HCT116 (cell line): Measurements from ENCODE around the gene WDR26. TPM values are rescaled to one million over a fixed set of nuclear protein-coding genes. Genes with fewer than 3 reads are reported as not detected.

Experiments
- ATAC-seq: fragments of 200-7000 bp; cut with Tn5 transposase; 2 replicates; pipeline ENCODE4 v1.9.1; 2020; ENCODE audit warnings: mild to moderate bottlenecking, moderate library complexity
- BruUV-seq: library from RNA; stranded (reverse); fragments of 400-500 nt; replicated peaks from 2 replicates; lab custom pipeline; 2021; lab: Mats Ljungman, UMichigan
- CTCF ChIA-PET: fragments of 300-600 bp; sonication (Branson Sonifier 250); formaldehyde crosslinking; loops from one replicate; lab custom pipeline; 2021; ENCODE audit warnings: antibody characterized with exemption; lab: Charles Lee
- POLR2A ChIA-PET: fragments of 300-600, 350-600 bp; sonication (Branson Sonifier 250); formaldehyde crosslinking; loops from one replicate; lab custom pipeline; 2021; ENCODE audit warnings: antibody characterized with exemption; lab: Charles Lee
- RAD21 ChIA-PET, 2 experiments: fragments of 300-600 bp; sonication (Branson Sonifier 250); formaldehyde crosslinking; loops; one replicate each; lab custom pipeline; 2023; ENCODE audit warnings: low total read pairs in 2 of 2; ENCODE audit not compliant: uncharacterized antibody in 2 of 2, unreplicated experiment in 2 of 2, low non-redundant PET in 1 of 2; lab: Charles Lee
- DNase-seq: peaks from one replicate; pipeline ENCODE4 v3.0.0-alpha.2; 2010; ENCODE audit warnings: low read depth, low spot score
- H2AFZ ChIP-seq: fragments of 200-600 bp; shearing (Covaris generic), sonication (generic); 2 replicates; pipeline ENCODE4 v1.6.1; 2017; ENCODE audit warnings: low read depth, mixed run types, mixed read lengths, antibody characterized with exemption, low read length; ENCODE audit not compliant: poor library complexity, severe bottlenecking
- H3K27ac ChIP-seq: 2 replicates; pipeline ENCODE4 v1.5.1; 2012; ENCODE audit warnings: low read depth, low read length
- H3K27me3 ChIP-seq: fragments of 200-600 bp; sonication (generic); 2 replicates; pipeline ENCODE4 v1.6.1; 2016; ENCODE audit warnings: mixed run types, low read length, mixed read lengths; ENCODE audit not compliant: insufficient read depth
- H3K36me3 ChIP-seq, 2 experiments: fragments of 200-500 bp in 1 of 2; fragments of 200-600 bp in 1 of 2; sonication (Bioruptor generic) in 1 of 2; sonication (generic) in 1 of 2; 2 replicates each; pipeline versions ENCODE4 v1.5.1 to v1.6.1; 2014 to 2016; ENCODE audit warnings: low read length in 2 of 2, inconsistent platforms in 1 of 2, mixed read lengths in 1 of 2, mixed run types in 1 of 2; ENCODE audit not compliant: insufficient read depth in 2 of 2, control insufficient read depth in 1 of 2
- H3K4me1 ChIP-seq, 2 experiments: fragments of 200-600 bp in 1 of 2; sonication (generic) in 1 of 2; 2 replicates each; pipeline versions ENCODE4 v1.5.1 to v1.6.1; 2012 to 2017; ENCODE audit warnings: low read length in 2 of 2, inconsistent platforms in 1 of 2, mild to moderate bottlenecking in 1 of 2, mixed read lengths in 1 of 2, mixed run types in 1 of 2, moderate library complexity in 1 of 2; ENCODE audit not compliant: insufficient read depth in 2 of 2, control insufficient read depth in 1 of 2
- H3K4me2 ChIP-seq: fragments of 200-600 bp; sonication (generic); 2 replicates; pipeline ENCODE4 v1.6.1; 2017; ENCODE audit warnings: mixed run types, low read length, mixed read lengths
- H3K4me3 ChIP-seq, 2 experiments: fragments of 200-600 bp in 1 of 2; sonication (generic) in 1 of 2; replicated peaks in 1 of 2; 2 replicates each; pipeline ENCODE4 v1.5.1; 2011 to 2016; ENCODE audit warnings: low read length in 2 of 2, control low read depth in 1 of 2, low read depth in 1 of 2, mild to moderate bottlenecking in 1 of 2, mixed read lengths in 1 of 2, mixed run types in 1 of 2
- H3K79me2 ChIP-seq: fragments of 200-600 bp; sonication (generic); 2 replicates; pipeline ENCODE4 v1.6.1; 2017; ENCODE audit warnings: mild to moderate bottlenecking, mixed run types, low read length, moderate library complexity, mixed read lengths; ENCODE audit not compliant: insufficient read depth
- H3K9ac ChIP-seq: fragments of 200-600 bp; sonication (generic); 2 replicates; pipeline ENCODE4 v1.6.1; 2016; ENCODE audit warnings: low read length, mixed read lengths
- H3K9me2 ChIP-seq: fragments of 200-600 bp; sonication (generic), shearing (Covaris generic); 2 replicates; pipeline ENCODE4 v1.6.1; 2017; ENCODE audit warnings: mixed run types, mild to moderate bottlenecking, moderate library complexity; ENCODE audit not compliant: insufficient read depth
- H3K9me3 ChIP-seq, 2 experiments: fragments of 200-500 bp in 1 of 2; fragments of 200-600 bp in 1 of 2; sonication (Bioruptor generic) in 1 of 2; sonication (generic) in 1 of 2; 2 replicates each; pipeline ENCODE4 v1.6.1; 2014 to 2017; ENCODE audit warnings: low read length in 2 of 2, mixed read lengths in 2 of 2, inconsistent platforms in 1 of 2, low read depth in 1 of 2, mild to moderate bottlenecking in 1 of 2, mixed run types in 1 of 2, moderate library complexity in 1 of 2; ENCODE audit not compliant: control insufficient read depth in 1 of 2, insufficient read depth in 1 of 2
- H4K20me1 ChIP-seq: fragments of 200-600 bp; sonication (generic), shearing (Covaris generic); 2 replicates; pipeline ENCODE4 v1.6.1; 2017; ENCODE audit warnings: mixed run types, mild to moderate bottlenecking, moderate library complexity; ENCODE audit not compliant: insufficient read depth
- CBX3 ChIP-seq: IDR thresholded peaks from 2 replicates; pipeline ENCODE4 v1.6.1; 2012; ENCODE audit warnings: low read depth
- EGR1 ChIP-seq: IDR thresholded peaks from 2 replicates; pipeline ENCODE4 v1.6.1; 2012; ENCODE audit warnings: low read depth
- ELF1 ChIP-seq: IDR thresholded peaks from 2 replicates; pipeline ENCODE4 v1.6.1; 2012; ENCODE audit warnings: low read depth, borderline replicate concordance
- EZH2 ChIP-seq: fragments of 200-600 bp; sonication (generic); IDR thresholded peaks from 2 replicates; pipeline ENCODE4 v1.6.1; 2017; ENCODE audit warnings: antibody characterized with exemption, mixed run types
- EZH2phosphoT487 ChIP-seq: fragments of 200-600 bp; IDR thresholded peaks from 2 replicates; pipeline ENCODE4 v1.6.1; 2018; ENCODE audit warnings: antibody characterized with exemption, borderline replicate concordance
- FOSL1 ChIP-seq: IDR thresholded peaks from 2 replicates; pipeline ENCODE4 v1.6.1; 2012; ENCODE audit warnings: low read depth
- JUND ChIP-seq: IDR thresholded peaks from 2 replicates; pipeline ENCODE4 v1.6.1; 2012
- SRF ChIP-seq: IDR thresholded peaks from 2 replicates; pipeline ENCODE4 v1.6.1; 2012; ENCODE audit warnings: low read depth
- TCF7L2 ChIP-seq: IDR thresholded peaks from 2 replicates; pipeline ENCODE4 v1.7.0; 2011; ENCODE audit warnings: borderline replicate concordance, inconsistent platforms; ENCODE audit not compliant: insufficient read depth, insufficient read length; ENCODE audit errors: extremely low read depth
- intact Hi-C: fragments of 100-400 bp; cut with micrococcal nuclease; formaldehyde crosslinking; loops from 2 replicates; pipeline ENCODE4 v1.10.0; 2022
- total RNA-seq: library from RNA; stranded (reverse); gene quantifications from one replicate; pipeline ENCODE4 v1.2.1, GENCODE V29; 2021; ENCODE audit not compliant: unreplicated experiment

Gene WDR26
- total RNA-seq, 1 experiment from 2014 or later = 57.2 TPM

DNA sequence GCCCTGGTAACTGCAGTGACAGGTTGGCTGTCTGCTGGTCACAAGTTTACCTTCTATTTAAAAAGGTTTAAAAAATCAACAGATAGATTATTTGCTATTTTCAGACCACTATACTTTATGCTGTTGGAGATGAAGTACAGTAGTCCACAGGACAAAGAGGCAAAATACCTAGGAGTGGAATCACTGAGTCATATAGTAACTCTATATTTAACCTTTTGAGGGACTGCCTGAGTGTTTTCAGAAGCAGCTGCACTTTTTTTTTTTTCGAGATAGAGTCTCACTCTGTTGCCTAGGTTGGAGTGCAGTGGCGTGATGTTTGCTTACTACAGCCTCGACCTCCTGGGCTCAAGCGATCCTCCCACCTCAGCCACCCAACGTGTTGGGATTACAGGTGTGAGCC, 66.2 kb downstream of the WDR26 start:
- Histone ChIP-seq H3K27ac (no peak overlapping the region), H3K4me3 (no peak overlapping the region), H4K20me1 (no peaks in the 10 kb centered on the region), H3K27me3 (no peaks in the 10 kb centered on the region), H3K9me3 (no peaks in the 10 kb centered on the region), H3K4me1 (no peaks in the 10 kb centered on the region), H3K36me3 (peaks cover 23 to 36% of the 10 kb centered on the region in 2 experiments; a peak in 3 of 4 replicates), H3K4me2 (no peak overlapping the region), H3K9me2 (no peaks in the 10 kb centered on the region), H3K9ac (no peak overlapping the region), H3K79me2 (peaks cover 32% of the 10 kb centered on the region), H2AFZ (no peak overlapping the region)
- intact Hi-C loops = no loop called here
- CTCF ChIA-PET = no interaction called here
- DNase-seq = no peak
- no peak for TF ChIP-seq JUND
- TF ChIP-seq CBX3 = no peak
- TF ChIP-seq EZH2phosphoT487 = no peak
- no peak for TF ChIP-seq FOSL1
- no peak for TF ChIP-seq ELF1
- RAD21 ChIA-PET = no interaction called here
- POLR2A ChIA-PET = no interaction called here
- ATAC-seq = no peak
- no TSS peak for BruUV-seq

DNA sequence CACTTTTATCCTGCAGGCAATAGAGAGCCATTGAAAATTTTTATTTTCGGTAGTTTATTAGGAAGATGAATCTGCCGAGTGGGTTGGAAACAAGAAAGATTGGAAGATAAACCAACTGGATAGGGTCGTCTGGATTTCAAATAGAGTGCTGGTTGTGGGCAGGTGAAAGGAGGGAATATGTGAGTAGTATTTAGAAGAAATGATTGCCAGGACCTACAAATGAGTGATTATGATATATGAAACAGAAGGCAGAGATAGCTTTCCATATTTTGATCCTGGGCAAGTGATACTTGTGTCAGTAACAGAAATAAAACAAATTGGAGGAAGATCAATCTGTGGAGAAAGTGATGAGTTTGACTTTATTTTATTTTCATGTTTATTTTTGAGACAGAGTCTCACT, 75.4 kb downstream of the WDR26 start:
- ATAC-seq (no peak), DNase-seq (no peak)
- no peaks in the 10 kb centered on the region for H3K36me3 ChIP-seq
- H3K9me2 ChIP-seq = no peaks in the 10 kb centered on the region
- peaks cover 4 to 9% of the 10 kb centered on the region in 2 experiments; a peak in 3 of 4 replicates for H3K4me1 ChIP-seq
- BruUV-seq = no TSS peak
- H3K79me2 ChIP-seq = peaks cover 60% of the 10 kb centered on the region
- H3K9me3 ChIP-seq = no peaks in the 10 kb centered on the region
- ChIA-PET RAD21 (no interaction called here), CTCF (no interaction called here), POLR2A (no interaction called here)
- no peak overlapping the region for H3K4me2 ChIP-seq
- H4K20me1 ChIP-seq = no peaks in the 10 kb centered on the region
- no peak overlapping the region for H3K4me3 ChIP-seq
- no peak overlapping the region for H2AFZ ChIP-seq
- intact Hi-C loops = no loop called here
- H3K9ac ChIP-seq = no peak overlapping the region
- H3K27ac ChIP-seq = no peak overlapping the region
- H3K27me3 ChIP-seq = no peaks in the 10 kb centered on the region
- TF ChIP-seq TCF7L2 (no peak), CBX3 (no peak), FOSL1 (no peak), EZH2 (no peak), SRF (no peak), EGR1 (no peak)
- TF ChIP-seq, all 23 proteins: peak for 0
